SK-N-SH (cell line): ENCODE measurements around the gene MET. TPM values are rescaled to one million over a fixed set of nuclear protein-coding genes. Genes with fewer than 3 reads are reported as not detected.

ENCODE experiments used
- CTCF ChIA-PET: fragments of 300-600, 350-600 bp; formaldehyde crosslinking; extraction: SDS; loops from one replicate; lab custom pipeline; 2021; lab: Yijun Ruan, JAX
- POLR2A ChIA-PET: fragments of 350-600 bp; sonication (Branson Sonifier 250); formaldehyde crosslinking; extraction: SDS; loops from one replicate; lab custom pipeline; 2020; ENCODE audit warnings: antibody characterized with exemption, inconsistent platforms; lab: Yijun Ruan, JAX
- DNase-seq: peaks from one replicate; pipeline ENCODE4 v3.0.0; 2012
- H2AFZ ChIP-seq: fragments of 200-600 bp; sonication (generic); 2 replicates; pipeline ENCODE4 v1.8.1; 2016; ENCODE audit warnings: antibody characterized with exemption, mild to moderate bottlenecking, low read depth
- H3F3A ChIP-seq: fragments of 200-600 bp; sonication (generic); replicated peaks from 2 replicates; pipeline ENCODE3; 2016; ENCODE audit warnings: antibody characterized with exemption, mild to moderate bottlenecking; ENCODE audit not compliant: insufficient read depth
- H3K27ac ChIP-seq, 2 experiments: fragments of 200-500 bp in 1 of 2; fragments of 200-600 bp in 1 of 2; sonication (Bioruptor generic) in 1 of 2; sonication (generic), shearing (Covaris generic) in 1 of 2; 2 replicates each; pipeline versions ENCODE4 v1.5.1 to v1.6.1; 2014 to 2016; ENCODE audit warnings: low read depth in 2 of 2, inconsistent platforms in 1 of 2, low read length in 1 of 2, mild to moderate bottlenecking in 1 of 2, mixed read lengths in 1 of 2
- H3K27me3 ChIP-seq: fragments of 200-600 bp; sonication (generic), shearing (Covaris generic); 2 replicates; pipeline ENCODE4 v1.6.1; 2016; ENCODE audit warnings: mixed run types; ENCODE audit not compliant: insufficient read depth
- H3K36me3 ChIP-seq, 2 experiments: fragments of 200-500 bp in 1 of 2; fragments of 200-600 bp in 1 of 2; sonication (Bioruptor generic) in 1 of 2; sonication (generic) in 1 of 2; replicated peaks in 1 of 2; 2 replicates each; pipeline versions ENCODE3 to v1.5.1; 2014 to 2016; ENCODE audit warnings: low read length in 1 of 2, mild to moderate bottlenecking in 1 of 2; ENCODE audit not compliant: insufficient read depth in 2 of 2, control insufficient read depth in 1 of 2
- H3K4me1 ChIP-seq, 2 experiments: fragments of 200-500 bp in 1 of 2; fragments of 200-600 bp in 1 of 2; sonication (Bioruptor generic) in 1 of 2; sonication (generic), shearing (Covaris generic) in 1 of 2; 2 replicates each; pipeline versions ENCODE4 v1.5.1 to v1.6.1; 2014 to 2016; ENCODE audit warnings: low read depth in 1 of 2, low read length in 1 of 2, mixed run types in 1 of 2; ENCODE audit not compliant: insufficient read depth in 2 of 2, control insufficient read depth in 1 of 2
- H3K4me2 ChIP-seq: fragments of 200-600 bp; sonication (generic), shearing (Covaris generic); 2 replicates; pipeline ENCODE4 v1.6.1; 2017; ENCODE audit warnings: mixed run types
- H3K4me3 ChIP-seq, 2 experiments: fragments of 200-500 bp in 1 of 2; fragments of 200-600 bp in 1 of 2; sonication (Bioruptor generic) in 1 of 2; sonication (generic), shearing (Covaris generic) in 1 of 2; 2 replicates each; pipeline versions ENCODE4 v1.5.1 to v1.8.1; 2014 to 2016; ENCODE audit warnings: low read depth in 2 of 2, inconsistent platforms in 1 of 2, low read length in 1 of 2, mild to moderate bottlenecking in 1 of 2, mixed read lengths in 1 of 2, moderate library complexity in 1 of 2
- H3K79me2 ChIP-seq: fragments of 200-600 bp; sonication (generic); 2 replicates; pipeline ENCODE4 v1.8.1; 2017; ENCODE audit warnings: mild to moderate bottlenecking; ENCODE audit not compliant: insufficient read depth
- H3K9ac ChIP-seq: fragments of 200-600 bp; sonication (generic); 2 replicates; pipeline ENCODE4 v1.6.1; 2017; ENCODE audit warnings: mixed run types
- H3K9me2 ChIP-seq: fragments of 200-600 bp; sonication (generic); 2 replicates; pipeline ENCODE4 v1.6.1; 2017; ENCODE audit warnings: mixed run types
- H3K9me3 ChIP-seq: fragments of 200-600 bp; sonication (generic); 2 replicates; pipeline ENCODE4 v1.6.1; 2017; ENCODE audit warnings: mixed run types, mild to moderate bottlenecking, moderate library complexity
- H4K20me1 ChIP-seq: fragments of 200-600 bp; sonication (generic); 2 replicates; pipeline ENCODE4 v1.6.1; 2017; ENCODE audit warnings: mild to moderate bottlenecking, mixed run types; ENCODE audit not compliant: insufficient read depth
- EP300 ChIP-seq, 2 experiments: IDR thresholded peaks; 2 replicates each; pipeline versions ENCODE4 v1.4.0 to v1.6.1; 2012; ENCODE audit warnings: borderline replicate concordance in 1 of 2, low read depth in 1 of 2, low read length in 1 of 2
- EZH2phosphoT487 ChIP-seq: fragments of 200-600 bp; sonication (generic); IDR thresholded peaks from 2 replicates; pipeline ENCODE4 v1.6.1; 2017; ENCODE audit warnings: low read depth, mixed run types, mild to moderate bottlenecking, antibody characterized with exemption, moderate library complexity, borderline replicate concordance
- FOSL2 ChIP-seq: IDR thresholded peaks from 2 replicates; pipeline ENCODE4 v1.4.0; 2012; ENCODE audit warnings: low read depth, mild to moderate bottlenecking, moderate library complexity, borderline replicate concordance
- GATA2 ChIP-seq: sonication (generic); formaldehyde crosslinking; IDR thresholded peaks from 2 replicates; pipeline ENCODE4 v1.5.0; 2020; ENCODE audit warnings: mild to moderate bottlenecking, missing genetic modification reagents
- JUND ChIP-seq: IDR thresholded peaks from 2 replicates; pipeline ENCODE4 v1.4.0; 2012
- MAX ChIP-seq: IDR thresholded peaks from 2 replicates; pipeline ENCODE4 v1.4.0; 2012; ENCODE audit warnings: low read depth
- NFIC ChIP-seq: IDR thresholded peaks from 2 replicates; pipeline ENCODE4 v1.4.0; 2012; ENCODE audit warnings: borderline replicate concordance
- REST ChIP-seq: IDR thresholded peaks from 2 replicates; pipeline ENCODE4 v1.6.1; 2012; ENCODE audit warnings: mild to moderate bottlenecking, low read depth, low read length, moderate library complexity
- SIN3A ChIP-seq: IDR thresholded peaks from 2 replicates; pipeline ENCODE4 v1.6.1; 2012; ENCODE audit warnings: low read depth, mild to moderate bottlenecking, low read length, moderate library complexity, borderline replicate concordance
- TCF12 ChIP-seq: IDR thresholded peaks from 2 replicates; pipeline ENCODE4 v1.4.0; 2012
- USF2 ChIP-seq: fragments of 150-350 bp; IDR thresholded peaks from 2 replicates; pipeline ENCODE4 v1.6.1; 2017; ENCODE audit warnings: antibody characterized with exemption, low read length, low read depth, borderline replicate concordance
- YY1 ChIP-seq: IDR thresholded peaks from 2 replicates; pipeline ENCODE4 v1.4.0; 2012; ENCODE audit warnings: low read depth, mild to moderate bottlenecking
- WGBS: methylation state at CpG from one replicate; pipeline ENCODE4 v1.1.6; 2017; ENCODE audit warnings: low lambda C conversion rate; 5-methylcytosine and 5-hydroxymethylcytosine counted together
- polyA plus RNA-seq, 3 experiments: library from polyadenylated mRNA; depleted of rRNA; stranded (reverse); fragments of >200 nt; gene quantifications; 2 replicates each; pipeline ENCODE4 v1.2.3, GENCODE V29; 2012

The MET gene
- polyA plus RNA-seq, 1 of the 3 experiments (the other 2 are of a cell fraction) = 38.7 TPM

DNA sequence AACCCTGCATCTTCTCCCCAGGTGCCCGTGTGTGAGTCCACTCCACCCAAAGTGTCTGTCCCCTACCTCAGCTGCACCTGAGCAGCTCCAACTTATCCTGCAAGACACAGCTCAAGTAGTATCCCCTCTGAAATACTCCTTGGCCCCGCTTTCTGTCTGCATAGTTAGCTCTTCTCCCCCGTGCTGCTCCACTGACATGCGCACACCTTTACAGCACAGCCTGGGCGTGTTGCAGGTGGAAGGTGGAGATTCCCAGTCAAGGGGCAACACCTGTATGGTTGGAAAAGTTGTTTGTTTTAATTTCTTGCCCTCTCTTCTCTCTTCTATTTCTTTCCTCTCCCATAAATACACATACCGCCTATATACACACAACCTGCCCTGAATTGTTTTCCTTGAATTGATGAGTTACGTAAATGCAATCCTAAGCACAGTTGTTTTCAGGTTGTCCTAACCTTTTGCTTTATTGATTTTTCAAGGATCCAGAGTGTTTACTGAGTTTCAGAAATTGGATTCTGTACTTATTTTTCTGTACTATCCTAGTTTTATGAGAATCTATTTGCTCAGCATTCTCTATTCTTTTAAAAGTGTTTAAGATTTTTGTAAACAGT is 14.9 kb downstream of the MET start (continued):
- TF ChIP-seq USF2 = no peak
- TF ChIP-seq EZH2phosphoT487 = no peak
- no peak for TF ChIP-seq EP300 (IDR thresholded peaks at IDR 0.05; ENCODE audit: borderline replicate concordance in 1 of 2, low read depth in 1 of 2, low read length in 1 of 2)

DNA sequence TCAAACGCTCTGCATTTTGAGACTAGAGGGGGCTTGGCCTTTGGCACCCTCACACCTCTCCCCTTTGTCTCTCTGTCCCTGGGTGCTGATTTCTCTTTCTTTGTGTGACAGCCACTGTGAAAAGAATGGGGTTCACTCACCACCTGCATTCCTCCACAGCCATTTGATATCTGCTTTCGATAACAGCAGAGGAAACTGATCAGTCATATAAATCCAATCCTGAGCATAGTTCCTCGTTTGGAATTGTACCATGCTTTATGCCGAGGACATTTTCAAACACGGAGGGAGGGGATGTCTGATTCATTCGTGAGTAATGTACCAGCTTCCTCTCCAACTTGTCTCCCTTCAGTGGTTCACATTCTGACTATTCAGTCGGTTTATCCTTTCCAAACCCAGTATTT is 15.8 kb downstream of the MET start:
- Histone ChIP-seq H3K79me2 (peaks cover 50% of the 10 kb centered on the region), H3K27me3 (no peaks in the 10 kb centered on the region; the same call in 1 of the 2 replicates), H3K27ac (peak overlapping the region; percentile 70 to 80; a peak in 3 of 4 replicates), H2AFZ (peak overlapping the region; percentile 26; the same call in 1 of the 2 replicates), H3K4me2 (peak overlapping the region; percentile 57; the same call in 1 of the 2 replicates), H3K9me3 (no peaks in the 10 kb centered on the region), H3K9me2 (no peaks in the 10 kb centered on the region), H3K4me3 (0 out of 4 replicates have a peak overlapping the region, but pooled peaks of 1 of the 2 experiments have one; percentile 9), H3F3A (peaks cover 50% of the 10 kb centered on the region), H4K20me1 (no peaks in the 10 kb centered on the region), H3K9ac (peak overlapping the region; percentile 23; the same call in 1 of the 2 replicates), H3K4me1 (peaks cover 0 to 29% of the 10 kb centered on the region in 2 experiments; a peak in 2 of 4 replicates), H3K36me3 (no peaks in the 10 kb centered on the region)
- ChIA-PET CTCF (no interaction called here), POLR2A (no interaction called here)
- WGBS = 6% methylated on average over 7 of the region's 7 CpGs
- DNase-seq = no peak
- TF ChIP-seq TCF12 (peak; percentile 62), YY1 (peak; percentile 18; the same call in 1 of the 2 replicates), GATA2 (CRISPR knock-in tag) (no peak), JUND (peak; percentile 71), SIN3A (no peak), EP300 (IDR thresholded peaks at IDR 0.05; ENCODE audit: borderline replicate concordance in 1 of 2, low read depth in 1 of 2, low read length in 1 of 2) (peak in 1 of 2 experiments; percentile 49; a peak in 1 of 4 replicates), REST (no peak), MAX (peak; percentile 97), NFIC (peak; percentile 54; the same call in 1 of the 2 replicates), FOSL2 (peak; percentile 86)
